Activated naive CD8-positive, alpha-beta T cell treated with anti-CD3 and anti-CD28 coated beads, Interleukin-2, amount 10 ng/mL, durations not matched to agents 7 days and 5 days (primary cell): ENCODE measurements around the gene PAH. TPM values are rescaled to one million over a fixed set of nuclear protein-coding genes. Genes with fewer than 3 reads are reported as not detected.

Experiments used
- ATAC-seq: fragments of 150-1000 bp; cut with Tn5 transposase; one replicate; pipeline ENCODE4 v1.10.0; 2021; ENCODE audit warnings: low read depth, moderate library complexity
- POLR2A ChIA-PET: fragments of 350-600 bp; sonication (Branson Sonifier 250); formaldehyde crosslinking; loops from one replicate; lab custom pipeline; 2021; ENCODE audit warnings: antibody characterized with exemption; lab: Charles Lee
- DNase-seq: peaks from one replicate; pipeline ENCODE4 v3.0.0; 2021
- H3K27ac Mint-ChIP-seq: one replicate; pipeline ENCODE4 v1.8.0; 2022; ENCODE audit warnings: mild to moderate bottlenecking, mixed read lengths
- H3K27me3 Mint-ChIP-seq: one replicate; pipeline ENCODE4 v1.8.0; 2022; ENCODE audit warnings: mild to moderate bottlenecking, moderate library complexity, mixed read lengths
- H3K36me3 Mint-ChIP-seq: one replicate; pipeline ENCODE4 v1.8.0; 2021; ENCODE audit warnings: mild to moderate bottlenecking, mixed read lengths
- H3K4me1 Mint-ChIP-seq: one replicate; pipeline ENCODE4 v1.8.0; 2021; ENCODE audit warnings: mixed read lengths
- H3K4me3 Mint-ChIP-seq: one replicate; pipeline ENCODE4 v1.8.0; 2022; ENCODE audit warnings: mild to moderate bottlenecking, moderate library complexity, mixed read lengths
- H3K9me3 Mint-ChIP-seq: one replicate; pipeline ENCODE4 v1.8.0; 2021; ENCODE audit warnings: mixed read lengths
- total RNA-seq, 2 experiments: library from RNA; stranded (reverse); gene quantifications; one replicate each; pipeline ENCODE4 v1.2.3, GENCODE V29; 2021

Gene PAH
- not detected for total RNA-seq

GRCh38 chr12:102917026-102917787 is at the start of gene PAH:
Gene PAH (minus strand): TSS chr12:102917244. CDS start chr12:102917130, 114 bp downstream.
- Mint-ChIP-seq H3K36me3 (no peaks in the 10 kb centered on the region), H3K4me3 (peak within 1 kb of the TSS; percentile 68), H3K27me3 (peaks cover 18% of the 10 kb centered on the region), H3K4me1 (peaks cover 2% of the 10 kb centered on the region), H3K27ac (no peak within 1 kb of the TSS), H3K9me3 (no peaks in the 10 kb centered on the region)
- DNase-seq = peak; percentile 33
- ATAC-seq = peak; percentile 63
- POLR2A ChIA-PET = no interaction called here

GRCh38 chr12:102966200-102966863 is 49.3 kb upstream of the PAH start:
- H3K27ac Mint-ChIP-seq = no peak overlapping the region
- H3K4me1 Mint-ChIP-seq = peaks cover 17% of the 10 kb centered on the region
- POLR2A ChIA-PET = no interaction called here
- H3K27me3 Mint-ChIP-seq = peaks cover 72% of the 10 kb centered on the region
- no peak for DNase-seq
- peaks cover 12% of the 10 kb centered on the region for H3K9me3 Mint-ChIP-seq
- peaks cover 8% of the 10 kb centered on the region for H3K36me3 Mint-ChIP-seq
- no peak for ATAC-seq
- no peak overlapping the region for H3K4me3 Mint-ChIP-seq

GRCh38 chr12:102965281-102966155 is 48.5 kb upstream of the PAH start:
- DNase-seq (no peak), ATAC-seq (no peak)
- POLR2A ChIA-PET = no interaction called here
- Mint-ChIP-seq H3K9me3 (peaks cover 12% of the 10 kb centered on the region), H3K36me3 (peaks cover 8% of the 10 kb centered on the region), H3K4me3 (peak overlapping the region; percentile 75), H3K4me1 (peaks cover 17% of the 10 kb centered on the region), H3K27ac (no peak overlapping the region), H3K27me3 (peaks cover 80% of the 10 kb centered on the region)

GRCh38 chr12:102964872-102965271 is 47.8 kb upstream of the PAH start:
- DNase-seq (peak; percentile 44), ATAC-seq (peak; percentile 39)
- H3K4me3 Mint-ChIP-seq = peak overlapping the region; percentile 75
- peaks cover 17% of the 10 kb centered on the region for H3K4me1 Mint-ChIP-seq
- H3K9me3 Mint-ChIP-seq = peaks cover 12% of the 10 kb centered on the region
- POLR2A ChIA-PET = no interaction called here
- H3K27ac Mint-ChIP-seq = no peak overlapping the region
- peaks cover 87% of the 10 kb centered on the region for H3K27me3 Mint-ChIP-seq
- H3K36me3 Mint-ChIP-seq = peaks cover 8% of the 10 kb centered on the region

- no peak for DNase-seq
- H3K27ac Mint-ChIP-seq = no peak overlapping the region
- POLR2A ChIA-PET = no interaction called here
- peaks cover 96% of the 10 kb centered on the region for H3K27me3 Mint-ChIP-seq
- H3K4me3 Mint-ChIP-seq = no peak overlapping the region
- peaks cover 15% of the 10 kb centered on the region for H3K9me3 Mint-ChIP-seq
- H3K4me1 Mint-ChIP-seq = peaks cover 21% of the 10 kb centered on the region
- ATAC-seq = no peak
- peaks cover 10% of the 10 kb centered on the region for H3K36me3 Mint-ChIP-seq
Observed at GRCh38 chr12:102963796-102964195, 46.8 kb upstream of the PAH start.

GRCh38 chr12:102962986-102963385 is 45.9 kb upstream of the PAH start:
- H3K9me3 Mint-ChIP-seq = peaks cover 15% of the 10 kb centered on the region

GRCh38 chr12:102962532-102962931 is 45.5 kb upstream of the PAH start:
- peaks cover 97% of the 10 kb centered on the region for H3K27me3 Mint-ChIP-seq
- no peak for DNase-seq
- no peak overlapping the region for H3K27ac Mint-ChIP-seq
- H3K36me3 Mint-ChIP-seq = peaks cover 10% of the 10 kb centered on the region
- H3K4me3 Mint-ChIP-seq = peak overlapping the region; percentile 5
- no peak for ATAC-seq
- peaks cover 15% of the 10 kb centered on the region for H3K9me3 Mint-ChIP-seq
- peaks cover 26% of the 10 kb centered on the region for H3K4me1 Mint-ChIP-seq
- POLR2A ChIA-PET = no interaction called here

More at GRCh38 chr12:102962986-102963385, 45.9 kb upstream of the PAH start:
- POLR2A ChIA-PET = no interaction called here
- no peak for ATAC-seq
- Mint-ChIP-seq H3K36me3 (peaks cover 10% of the 10 kb centered on the region), H3K27me3 (peaks cover 95% of the 10 kb centered on the region), H3K4me3 (no peak overlapping the region), H3K27ac (no peak overlapping the region), H3K4me1 (peaks cover 25% of the 10 kb centered on the region)
- no peak for DNase-seq

GRCh38 chr12:102961466-102961855 is 44.4 kb upstream of the PAH start:
- Mint-ChIP-seq H3K9me3 (peaks cover 15% of the 10 kb centered on the region), H3K27ac (no peak overlapping the region), H3K4me3 (peak overlapping the region; percentile 1)

GRCh38 chr12:102960766-102961465 is 43.9 kb upstream of the PAH start:
- Mint-ChIP-seq H3K9me3 (peaks cover 15% of the 10 kb centered on the region), H3K27ac (peak overlapping the region; percentile 25), H3K4me3 (no peak overlapping the region), H3K36me3 (peaks cover 10% of the 10 kb centered on the region), H3K27me3 (peaks cover 93% of the 10 kb centered on the region), H3K4me1 (peaks cover 30% of the 10 kb centered on the region)
- POLR2A ChIA-PET = no interaction called here
- ATAC-seq (no peak), DNase-seq (no peak)

More at GRCh38 chr12:102961466-102961855, 44.4 kb upstream of the PAH start:
- Mint-ChIP-seq H3K4me1 (peaks cover 30% of the 10 kb centered on the region), H3K27me3 (peaks cover 95% of the 10 kb centered on the region), H3K36me3 (peaks cover 10% of the 10 kb centered on the region)
- no peak for DNase-seq
- POLR2A ChIA-PET = no interaction called here
- ATAC-seq = no peak

- ATAC-seq (no peak), DNase-seq (no peak)
- Mint-ChIP-seq H3K27me3 (peaks cover 93% of the 10 kb centered on the region), H3K36me3 (peaks cover 10% of the 10 kb centered on the region), H3K9me3 (peaks cover 17% of the 10 kb centered on the region), H3K27ac (peak overlapping the region; percentile 32), H3K4me3 (peak overlapping the region; percentile 27), H3K4me1 (peaks cover 24% of the 10 kb centered on the region)
- POLR2A ChIA-PET = no interaction called here
Observed at GRCh38 chr12:102959391-102959790, 42.3 kb upstream of the PAH start.

- peaks cover 91% of the 10 kb centered on the region for H3K27me3 Mint-ChIP-seq
- ATAC-seq (no peak), DNase-seq (no peak)
- POLR2A ChIA-PET = no interaction called here
- peaks cover 12% of the 10 kb centered on the region for H3K9me3 Mint-ChIP-seq
- peaks cover 22% of the 10 kb centered on the region for H3K4me1 Mint-ChIP-seq
- H3K36me3 Mint-ChIP-seq = peaks cover 4% of the 10 kb centered on the region
- H3K4me3 Mint-ChIP-seq = peak overlapping the region; percentile 27
- peak overlapping the region; percentile 32 for H3K27ac Mint-ChIP-seq
Observed at GRCh38 chr12:102958830-102959176, 41.8 kb upstream of the PAH start.

GRCh38 chr12:102958073-102958829 is 41.2 kb upstream of the PAH start:
- Mint-ChIP-seq H3K4me3 (peak overlapping the region; percentile 76), H3K36me3 (peaks cover 2% of the 10 kb centered on the region), H3K27me3 (peaks cover 89% of the 10 kb centered on the region), H3K4me1 (peaks cover 20% of the 10 kb centered on the region), H3K9me3 (peaks cover 8% of the 10 kb centered on the region), H3K27ac (no peak overlapping the region)
- DNase-seq (peak; percentile 56), ATAC-seq (no peak)
- POLR2A ChIA-PET = no interaction called here
